ENCODE measurements around the gene ACP3.

DNA sequence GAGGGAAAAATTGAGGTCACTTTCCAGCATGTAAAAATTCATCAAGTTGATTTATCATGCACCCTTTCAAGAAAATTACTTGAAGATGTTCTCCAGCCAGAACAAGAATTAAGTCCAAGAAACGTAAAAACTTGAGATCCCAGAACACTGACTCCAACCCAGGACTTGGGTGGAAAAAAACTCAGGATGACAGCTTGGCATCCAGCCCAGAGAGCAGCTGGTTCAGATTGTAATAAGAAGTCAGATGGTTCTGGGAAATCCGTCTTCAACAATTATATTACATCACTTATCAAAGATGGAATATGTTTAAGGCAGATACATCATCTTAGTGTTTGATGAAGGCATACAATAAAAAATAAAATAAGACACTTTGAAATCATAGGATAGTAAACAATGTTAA, 77.1 kb downstream of the ACP3 start:
- TF ChIP-seq CTCF (conservative IDR thresholded peaks at IDR 0.05; ENCODE audit: low read depth, low read length) (no peak), EZH2 (IDR thresholded peaks at IDR 0.05; ENCODE audit: borderline replicate concordance, low read depth, low read length, poor library complexity, severe bottlenecking) (no peak)
